BE2C (cell line): Measurements from ENCODE around the gene HECW1.

Source experiments
- DNase-seq: peaks from one replicate; pipeline ENCODE4 v3.0.0-alpha.2; 2020
- H3K27me3 ChIP-seq: fragments of 250-450 bp; sonication (Bioruptor Pico); 2 replicates; pipeline ENCODE4 v1.5.1; 2020; ENCODE audit warnings: mild to moderate bottlenecking
- H3K36me3 ChIP-seq: fragments of 250-450 bp; sonication (Bioruptor Pico); 2 replicates; pipeline ENCODE4 v1.5.1; 2020; ENCODE audit warnings: mild to moderate bottlenecking
- H3K4me1 ChIP-seq: fragments of 250-450 bp; sonication (Bioruptor Pico); 2 replicates; pipeline ENCODE4 v1.5.1; 2020
- H3K4me3 ChIP-seq: 2 replicates; pipeline ENCODE4 v1.5.1; 2011; ENCODE audit warnings: low read depth, low read length
- H3K9me3 ChIP-seq: fragments of 250-450 bp; sonication (Bioruptor Pico); 2 replicates; pipeline ENCODE4 v1.5.1; 2020
- CTCF ChIP-seq: IDR thresholded peaks from 2 replicates; pipeline ENCODE4 v1.5.1; 2012; ENCODE audit warnings: mild to moderate bottlenecking, low read depth, low read length

The HECW1 gene

GRCh38 chr7:43536773-43537172 is 424.3 kb downstream of the HECW1 start:
- Histone ChIP-seq H3K27me3 (no peaks in the 10 kb centered on the region), H3K36me3 (no peaks in the 10 kb centered on the region), H3K4me1 (peaks cover 15% of the 10 kb centered on the region), H3K9me3 (no peaks in the 10 kb centered on the region), H3K4me3 (no peak overlapping the region)
- no peak for TF ChIP-seq CTCF
- DNase-seq: no peak

DNA sequence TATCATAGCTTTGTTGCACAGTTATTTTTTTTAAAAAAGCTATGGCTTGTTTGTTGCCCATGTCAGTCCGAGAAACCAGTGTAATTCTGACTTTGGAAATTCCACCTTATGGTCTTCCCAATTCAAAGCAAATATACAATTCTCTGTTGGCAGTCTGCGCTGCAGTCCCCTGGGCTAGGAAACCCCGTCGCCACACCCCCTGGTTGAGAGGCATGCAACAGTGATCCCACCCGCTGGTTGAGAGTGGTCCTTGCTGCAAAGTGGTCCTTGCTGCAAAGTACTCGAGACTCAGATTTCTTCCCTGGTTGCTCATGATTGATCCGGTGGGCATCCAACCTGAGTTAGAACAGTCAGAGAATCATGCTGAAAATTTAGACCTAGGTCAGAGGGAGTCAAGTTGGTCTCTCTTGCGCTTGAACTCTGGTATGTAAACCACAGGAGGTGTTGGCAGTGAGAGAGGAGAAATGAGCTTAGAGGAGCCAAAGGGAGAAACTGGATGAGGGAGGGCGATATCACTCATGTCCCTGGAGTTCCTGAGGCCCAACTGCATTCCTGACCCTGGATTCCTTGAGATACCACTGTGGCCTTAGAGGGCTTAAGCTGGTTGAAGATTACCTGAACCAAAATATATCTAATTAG is 425.4 kb downstream of the HECW1 start:
- Histone ChIP-seq H3K4me1 (peaks cover 9% of the 10 kb centered on the region), H3K9me3 (no peaks in the 10 kb centered on the region), H3K27me3 (no peaks in the 10 kb centered on the region), H3K36me3 (no peaks in the 10 kb centered on the region), H3K4me3 (no peak overlapping the region)
- TF ChIP-seq CTCF: no peak
- no peak for DNase-seq

DNA sequence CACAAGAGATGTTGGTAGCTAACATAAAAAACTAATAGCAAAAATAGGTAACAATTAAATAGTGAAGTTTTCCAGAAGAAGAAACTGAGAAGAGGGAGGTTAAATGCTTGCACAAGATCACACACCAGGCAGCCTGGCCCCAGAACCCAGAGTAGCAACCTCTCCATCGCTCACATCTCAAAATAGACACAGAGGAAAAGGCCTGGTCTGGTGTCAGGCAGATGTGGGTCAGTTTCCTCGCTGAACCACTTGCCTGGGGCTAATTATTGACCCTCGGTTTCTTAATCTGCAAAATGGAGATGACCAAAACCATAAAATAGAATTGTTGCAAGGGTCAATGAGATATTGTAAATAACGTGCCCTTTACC is 425.9 kb downstream of the HECW1 start:
- no peak overlapping the region for H3K4me3 ChIP-seq
- no peaks in the 10 kb centered on the region for H3K9me3 ChIP-seq
- TF ChIP-seq CTCF: no peak
- DNase-seq: no peak
- peaks cover 9% of the 10 kb centered on the region for H3K4me1 ChIP-seq
- H3K27me3 ChIP-seq: no peaks in the 10 kb centered on the region
- no peaks in the 10 kb centered on the region for H3K36me3 ChIP-seq

GRCh38 chr7:43540471-43540870 is 428.0 kb downstream of the HECW1 start:
- no peaks in the 10 kb centered on the region for H3K9me3 ChIP-seq
- H3K4me1 ChIP-seq: no peaks in the 10 kb centered on the region
- no peak for DNase-seq
- H3K4me3 ChIP-seq: no peak overlapping the region
- H3K27me3 ChIP-seq: no peaks in the 10 kb centered on the region
- no peak for TF ChIP-seq CTCF
- H3K36me3 ChIP-seq: no peaks in the 10 kb centered on the region

- Histone ChIP-seq H3K27me3 (no peaks in the 10 kb centered on the region), H3K4me3 (no peak overlapping the region), H3K36me3 (no peaks in the 10 kb centered on the region), H3K4me1 (no peaks in the 10 kb centered on the region), H3K9me3 (no peaks in the 10 kb centered on the region)
- no peak for DNase-seq
- no peak for TF ChIP-seq CTCF
Measured at GRCh38 chr7:43542716-43543115, 430.3 kb downstream of the HECW1 start.

GRCh38 chr7:43546231-43546630 is 433.8 kb downstream of the HECW1 start:
- no peak overlapping the region for H3K4me3 ChIP-seq
- H3K27me3 ChIP-seq: no peaks in the 10 kb centered on the region
- no peak for DNase-seq
- H3K36me3 ChIP-seq: no peaks in the 10 kb centered on the region
- no peaks in the 10 kb centered on the region for H3K4me1 ChIP-seq
- no peaks in the 10 kb centered on the region for H3K9me3 ChIP-seq
- no peak for TF ChIP-seq CTCF
